ENCODE data around the gene PLOD3.

DNA sequence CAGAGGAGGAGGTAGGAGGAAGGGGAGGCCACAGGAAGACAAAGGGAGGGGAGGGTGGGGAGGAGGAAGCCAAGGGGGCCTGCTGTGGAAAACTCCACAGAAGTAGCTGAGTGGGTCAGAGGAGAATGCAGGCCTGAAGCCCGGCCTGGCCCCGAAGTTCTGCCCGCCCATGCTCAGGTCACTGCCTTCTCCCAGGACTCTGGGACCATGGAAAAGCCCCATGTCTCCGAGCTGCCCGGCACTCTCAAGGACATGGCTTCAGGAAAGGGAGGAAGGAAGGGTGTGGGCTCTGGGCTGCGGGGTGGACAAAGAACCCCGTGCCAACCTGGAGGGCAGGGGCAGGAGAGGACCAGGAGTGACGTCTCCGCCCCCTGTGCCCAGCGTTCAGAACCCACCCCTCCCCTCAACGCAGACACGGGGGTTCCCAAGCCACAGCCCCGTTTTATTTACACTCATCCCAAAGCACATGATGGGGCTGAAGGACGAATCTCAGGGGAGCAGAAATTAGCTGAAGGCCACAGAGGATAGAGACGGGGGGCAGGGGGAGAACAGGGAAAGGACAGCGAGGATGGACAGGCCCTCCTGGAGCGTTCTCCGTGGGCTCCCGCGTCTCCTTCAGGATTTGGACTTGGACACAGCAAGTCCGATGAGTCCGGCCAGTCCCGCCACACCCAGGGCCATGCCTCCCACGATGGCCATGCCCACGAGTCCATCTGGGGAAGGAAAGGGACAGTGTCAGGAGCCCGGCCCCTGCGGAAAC lies 22.0 kb upstream of the PLOD3 start:
- TF ChIP-seq, protein P1, sequence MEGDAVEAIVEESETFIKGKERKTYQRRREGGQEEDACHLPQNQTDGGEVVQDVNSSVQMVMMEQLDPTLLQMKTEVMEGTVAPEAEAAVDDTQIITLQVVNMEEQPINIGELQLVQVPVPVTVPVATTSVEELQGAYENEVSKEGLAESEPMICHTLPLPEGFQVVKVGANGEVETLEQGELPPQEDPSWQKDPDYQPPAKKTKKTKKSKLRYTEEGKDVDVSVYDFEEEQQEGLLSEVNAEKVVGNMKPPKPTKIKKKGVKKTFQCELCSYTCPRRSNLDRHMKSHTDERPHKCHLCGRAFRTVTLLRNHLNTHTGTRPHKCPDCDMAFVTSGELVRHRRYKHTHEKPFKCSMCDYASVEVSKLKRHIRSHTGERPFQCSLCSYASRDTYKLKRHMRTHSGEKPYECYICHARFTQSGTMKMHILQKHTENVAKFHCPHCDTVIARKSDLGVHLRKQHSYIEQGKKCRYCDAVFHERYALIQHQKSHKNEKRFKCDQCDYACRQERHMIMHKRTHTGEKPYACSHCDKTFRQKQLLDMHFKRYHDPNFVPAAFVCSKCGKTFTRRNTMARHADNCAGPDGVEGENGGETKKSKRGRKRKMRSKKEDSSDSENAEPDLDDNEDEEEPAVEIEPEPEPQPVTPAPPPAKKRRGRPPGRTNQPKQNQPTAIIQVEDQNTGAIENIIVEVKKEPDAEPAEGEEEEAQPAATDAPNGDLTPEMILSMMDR (conservative IDR thresholded peaks at IDR 0.05) = no peak
- no peak for TF ChIP-seq ZFX (IDR thresholded peaks at IDR 0.05)

Data from C4-2B (cell line).